ENCODE measurements around the gene CREB5.

CREB5 gene

GRCh38 chr7:28556671-28557070, 144.4 kb downstream of the CREB5 start:
- Histone ChIP-seq H3K27ac (ENCODE audit: low read length) (no peak overlapping the region), H4K20me1 (ENCODE audit: insufficient read depth, low read length) (no peaks in the 10 kb centered on the region)

GRCh38 chr7:28558236-28558635, 145.9 kb downstream of the CREB5 start:
- no peaks in the 10 kb centered on the region for H3K79me2 ChIP-seq (ENCODE audit: insufficient read depth, low read length)
- H3K27me3 ChIP-seq (ENCODE audit: insufficient read depth, low read length, poor library complexity), result peaks cover 6% of the 10 kb centered on the region
- H3K4me2 ChIP-seq (ENCODE audit: insufficient read depth, low read length), result no peak overlapping the region
- no peaks in the 10 kb centered on the region for H4K20me1 ChIP-seq (ENCODE audit: insufficient read depth, low read length)
- ATAC-seq (ENCODE audit: insufficient read depth, low read depth) (no peak), DNase-seq (no peak)
- no peak overlapping the region for H3K4me3 ChIP-seq (ENCODE audit: low read depth in 1 of 2, low read length in 2 of 2)
- H2AFZ ChIP-seq (ENCODE audit: low read depth, low read length), result no peak overlapping the region
- no peaks in the 10 kb centered on the region for H3K36me3 ChIP-seq (ENCODE audit: insufficient read depth, low read length)
- no peak overlapping the region for H3K27ac ChIP-seq (ENCODE audit: low read length)
- H3K4me1 ChIP-seq (ENCODE audit: insufficient read depth, low read length), result no peaks in the 10 kb centered on the region
- H3K9me3 ChIP-seq (ENCODE audit: insufficient read depth, low read length, severe bottlenecking), result no peaks in the 10 kb centered on the region
- no peak for TF ChIP-seq CTCF (IDR thresholded peaks at IDR 0.05; ENCODE audit: borderline replicate concordance, extremely low read depth, low read length, poor library complexity, severe bottlenecking)
- no peak overlapping the region for H3K9ac ChIP-seq (ENCODE audit: low read depth, low read length)

More at GRCh38 chr7:28556671-28557070, 144.4 kb downstream of the CREB5 start:
- Histone ChIP-seq H3K27me3 (ENCODE audit: insufficient read depth, low read length, poor library complexity) (peaks cover 6% of the 10 kb centered on the region), H2AFZ (ENCODE audit: low read depth, low read length) (no peak overlapping the region), H3K36me3 (ENCODE audit: insufficient read depth, low read length) (no peaks in the 10 kb centered on the region), H3K9me3 (ENCODE audit: insufficient read depth, low read length, severe bottlenecking) (no peaks in the 10 kb centered on the region), H3K4me3 (ENCODE audit: low read depth in 1 of 2, low read length in 2 of 2) (no peak overlapping the region), H3K79me2 (ENCODE audit: insufficient read depth, low read length) (no peaks in the 10 kb centered on the region), H3K4me1 (ENCODE audit: insufficient read depth, low read length) (no peaks in the 10 kb centered on the region), H3K4me2 (ENCODE audit: insufficient read depth, low read length) (no peak overlapping the region), H3K9ac (ENCODE audit: low read depth, low read length) (no peak overlapping the region)
- ATAC-seq (ENCODE audit: insufficient read depth, low read depth) (no peak), DNase-seq (no peak)
- TF ChIP-seq CTCF (IDR thresholded peaks at IDR 0.05; ENCODE audit: borderline replicate concordance, extremely low read depth, low read length, poor library complexity, severe bottlenecking) (no peak), EZH2 (IDR thresholded peaks at IDR 0.05; ENCODE audit: borderline replicate concordance, low read depth, low read length, severe bottlenecking) (no peak)

GRCh38 chr7:28560767-28561166, 148.4 kb downstream of the CREB5 start:
- Histone ChIP-seq H3K9me3 (ENCODE audit: insufficient read depth, low read length, severe bottlenecking) (no peaks in the 10 kb centered on the region), H3K36me3 (ENCODE audit: insufficient read depth, low read length) (no peaks in the 10 kb centered on the region), H3K4me1 (ENCODE audit: insufficient read depth, low read length) (no peaks in the 10 kb centered on the region), H3K79me2 (ENCODE audit: insufficient read depth, low read length) (no peaks in the 10 kb centered on the region), H3K4me2 (ENCODE audit: insufficient read depth, low read length) (no peak overlapping the region), H3K4me3 (ENCODE audit: low read depth in 1 of 2, low read length in 2 of 2) (no peak overlapping the region), H3K27ac (ENCODE audit: low read length) (no peak overlapping the region), H4K20me1 (ENCODE audit: insufficient read depth, low read length) (no peaks in the 10 kb centered on the region), H3K9ac (ENCODE audit: low read depth, low read length) (no peak overlapping the region), H2AFZ (ENCODE audit: low read depth, low read length) (no peak overlapping the region), H3K27me3 (ENCODE audit: insufficient read depth, low read length, poor library complexity) (no peaks in the 10 kb centered on the region)
- DNase-seq (no peak), ATAC-seq (ENCODE audit: insufficient read depth, low read depth) (no peak)
- TF ChIP-seq CTCF (IDR thresholded peaks at IDR 0.05; ENCODE audit: borderline replicate concordance, extremely low read depth, low read length, poor library complexity, severe bottlenecking) (no peak), EZH2 (IDR thresholded peaks at IDR 0.05; ENCODE audit: borderline replicate concordance, low read depth, low read length, severe bottlenecking) (no peak)

- no peak overlapping the region for H3K4me3 ChIP-seq (ENCODE audit: low read depth in 1 of 2, low read length in 2 of 2)
- ATAC-seq (ENCODE audit: insufficient read depth, low read depth) (no peak), DNase-seq (no peak)
- H3K4me2 ChIP-seq (ENCODE audit: insufficient read depth, low read length), result no peak overlapping the region
- no peaks in the 10 kb centered on the region for H3K4me1 ChIP-seq (ENCODE audit: insufficient read depth, low read length)
- no peak overlapping the region for H3K9ac ChIP-seq (ENCODE audit: low read depth, low read length)
- TF ChIP-seq CTCF (IDR thresholded peaks at IDR 0.05; ENCODE audit: borderline replicate concordance, extremely low read depth, low read length, poor library complexity, severe bottlenecking) (no peak), EZH2 (IDR thresholded peaks at IDR 0.05; ENCODE audit: borderline replicate concordance, low read depth, low read length, severe bottlenecking) (no peak)
- H2AFZ ChIP-seq (ENCODE audit: low read depth, low read length), result no peak overlapping the region
- no peaks in the 10 kb centered on the region for H3K9me3 ChIP-seq (ENCODE audit: insufficient read depth, low read length, severe bottlenecking)
- no peak overlapping the region for H3K27ac ChIP-seq (ENCODE audit: low read length)
- no peaks in the 10 kb centered on the region for H4K20me1 ChIP-seq (ENCODE audit: insufficient read depth, low read length)
- H3K79me2 ChIP-seq (ENCODE audit: insufficient read depth, low read length), result no peaks in the 10 kb centered on the region
- no peaks in the 10 kb centered on the region for H3K27me3 ChIP-seq (ENCODE audit: insufficient read depth, low read length, poor library complexity)
- H3K36me3 ChIP-seq (ENCODE audit: insufficient read depth, low read length), result no peaks in the 10 kb centered on the region
Measured at GRCh38 chr7:28564033-28564432, 151.7 kb downstream of the CREB5 start.

Data from DND-41 (cell line).